ENCODE results near the gene CLDN7.
A peak's percentile ranks its signal among the peaks of the same experiment; 100 is the strongest.
"Not testable (repeated sequence)": the region's sequence is repeated elsewhere in the genome, so short reads cannot be mapped to it uniquely, and the experiment has no call there.

Gene CLDN7

DNA sequence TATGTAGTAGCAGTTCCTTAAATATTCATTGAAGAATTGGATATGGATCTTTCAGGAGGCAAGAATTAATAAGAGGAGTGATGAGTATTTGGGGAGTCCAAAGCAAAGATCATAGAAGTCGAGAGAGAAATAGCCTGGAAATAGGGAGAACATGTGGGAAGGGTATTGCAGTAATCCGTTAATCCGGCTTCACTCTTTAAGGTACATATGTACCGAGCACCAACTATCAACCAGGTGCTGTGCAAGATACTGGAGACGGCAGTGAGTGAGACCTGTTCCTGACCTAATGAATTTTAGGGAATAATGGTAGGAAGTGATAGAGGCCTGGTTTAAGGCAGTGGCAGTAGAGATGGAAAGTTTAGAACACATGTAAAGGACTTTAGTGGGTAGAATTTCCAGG lies 9.2 kb downstream of the CLDN7 start:
- no peak for DNase-seq (ENCODE audit: low read depth)

DNA sequence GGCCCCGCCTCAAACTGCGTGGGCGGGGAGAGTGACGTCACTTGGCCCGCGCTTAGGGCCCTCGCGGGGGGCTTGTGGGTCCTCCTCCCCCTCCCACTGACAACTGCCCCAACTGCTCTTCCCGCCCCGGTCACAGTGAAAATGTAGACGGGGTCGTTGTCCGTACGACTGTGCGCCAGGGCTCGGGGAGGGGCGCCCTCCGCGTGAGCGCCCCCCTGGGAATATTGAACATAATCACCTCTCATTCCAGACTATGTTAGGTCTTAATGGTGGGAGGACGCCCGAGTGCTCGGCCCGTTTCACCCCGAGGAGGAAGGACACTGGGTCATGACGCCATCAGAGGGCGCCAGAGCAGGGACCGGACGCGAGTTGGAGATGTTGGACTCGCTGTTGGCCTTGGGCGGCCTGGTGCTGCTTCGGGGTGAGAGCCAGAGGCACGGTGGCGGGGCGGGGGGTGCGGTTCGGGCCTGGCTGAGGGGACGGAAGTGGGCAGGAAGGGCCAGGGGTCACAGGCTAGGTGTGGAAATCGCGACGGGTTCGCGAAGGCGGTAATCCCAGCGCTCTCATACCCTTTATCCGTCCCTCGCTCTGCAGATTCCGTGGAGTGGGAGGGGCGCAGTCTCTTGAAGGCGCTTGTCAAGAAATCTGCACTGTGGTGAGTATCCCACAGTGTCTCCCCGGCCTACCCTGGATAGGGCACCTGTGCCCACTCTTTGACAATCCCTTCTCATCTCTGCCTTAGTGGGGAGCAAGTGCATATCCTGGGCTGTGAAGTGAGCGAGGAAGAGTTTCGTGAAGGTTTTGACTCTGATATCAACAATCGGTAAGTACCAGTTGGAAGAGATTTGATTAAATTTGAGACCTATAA lies 9.9 kb downstream of the CLDN7 start, which contains the start of gene ELP5:
ELP5 (plus strand) TSS at position 40 of the 868 bp plus-strand sequence; CDS start at position 376, 336 bp downstream.
- peak; percentile 72 for DNase-seq (ENCODE audit: low read depth)

DNA sequence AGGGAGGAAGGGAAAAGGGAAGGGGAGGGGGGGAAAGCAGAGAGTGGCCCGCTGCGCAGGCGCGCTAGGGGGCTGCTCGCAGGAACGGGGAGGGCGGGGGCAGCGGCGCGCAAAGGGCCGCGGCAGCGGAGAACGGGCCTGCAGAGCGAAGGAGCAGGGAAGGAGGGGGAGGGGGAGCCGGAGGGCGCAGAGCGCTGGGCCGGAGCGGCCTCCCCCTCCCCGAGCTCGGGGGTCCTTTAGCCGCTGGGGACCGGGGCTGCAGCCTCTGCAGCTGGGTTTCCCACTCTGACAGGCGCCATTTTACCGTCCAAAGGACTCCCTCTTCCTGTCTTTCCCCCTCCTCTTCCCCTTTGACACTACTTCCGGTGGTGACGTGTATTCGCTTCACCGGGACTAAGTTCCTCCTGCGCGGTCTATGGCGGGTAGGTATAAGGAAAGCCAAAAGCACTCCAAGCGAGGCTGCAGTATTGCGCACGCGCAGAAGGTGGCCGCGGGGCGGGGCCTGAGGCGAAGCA lies 10.6 kb downstream of the CLDN7 start, which contains the start of gene CTDNEP1:
CTDNEP1 (minus strand) TSS at position 74 of the 515 bp plus-strand sequence. CDS start 438 bp downstream, outside the sequence.
- DNase-seq (ENCODE audit: low read depth) = peak; percentile 100

DNA sequence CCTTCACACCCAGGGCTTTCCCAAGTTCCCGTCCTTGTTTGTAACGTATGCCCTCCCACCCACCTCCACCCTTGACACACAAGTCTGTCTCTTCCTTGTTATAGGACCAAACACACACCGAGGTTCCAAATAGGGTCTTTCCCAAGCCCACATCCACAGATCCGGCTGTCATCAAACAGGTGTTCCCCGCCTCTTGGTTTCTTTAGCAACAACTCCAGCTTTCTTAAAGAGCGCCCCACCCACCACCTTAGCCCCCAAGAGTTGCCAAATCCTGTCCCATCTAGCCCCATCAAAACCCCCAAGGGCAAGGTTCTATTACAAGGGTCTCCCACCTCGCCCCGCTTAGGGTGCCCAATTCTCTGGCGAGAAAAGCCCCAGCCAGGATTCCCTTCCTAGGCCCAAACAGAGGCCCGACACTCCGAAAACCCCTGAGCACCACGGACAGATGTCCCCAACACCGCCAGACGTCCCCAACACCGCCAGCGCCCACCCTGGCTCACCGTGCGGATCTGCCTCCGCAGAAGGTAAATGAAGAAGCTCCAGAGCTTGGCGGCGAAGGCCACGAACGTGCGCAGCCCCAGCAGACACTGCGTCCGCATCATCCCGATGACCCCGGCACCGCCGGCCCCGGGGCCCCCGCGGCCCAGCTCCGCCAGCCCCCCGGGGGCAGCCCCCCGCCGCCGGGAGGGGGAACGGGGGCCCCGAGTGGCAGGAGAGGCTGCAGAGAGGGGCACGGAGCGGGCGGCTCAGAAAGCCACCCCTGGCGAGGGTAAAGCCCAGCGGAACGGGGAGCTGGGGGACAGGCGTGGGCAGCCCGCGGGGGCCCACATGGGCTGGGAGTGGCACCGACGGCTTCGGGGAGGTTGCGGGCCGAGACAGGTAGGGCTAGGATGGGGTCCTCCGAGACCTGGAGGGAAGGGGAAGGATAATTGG lies 11.3 kb downstream of the CLDN7 start:
- DNase-seq (ENCODE audit: low read depth) = no peak

DNA sequence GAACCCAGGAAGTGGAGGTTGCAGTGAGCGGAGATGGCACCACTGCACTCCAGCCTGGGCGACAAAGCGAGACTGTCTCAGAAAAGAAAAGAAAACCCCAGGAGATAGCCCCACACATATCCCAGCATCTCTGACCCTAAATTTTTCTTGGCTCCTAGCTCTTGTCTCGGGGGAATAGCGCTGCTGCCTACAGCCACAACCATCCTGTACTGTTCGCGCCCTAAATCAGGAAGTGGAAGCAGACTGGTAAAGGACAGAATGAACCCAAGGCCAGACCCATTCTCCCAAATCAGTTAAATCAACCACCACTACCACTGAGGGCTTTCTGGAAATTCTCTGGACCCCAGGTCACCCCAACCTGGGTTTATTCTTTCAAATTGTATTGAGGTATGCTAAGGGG lies 12.4 kb downstream of the CLDN7 start:
- no peak for DNase-seq (ENCODE audit: low read depth)

DNA sequence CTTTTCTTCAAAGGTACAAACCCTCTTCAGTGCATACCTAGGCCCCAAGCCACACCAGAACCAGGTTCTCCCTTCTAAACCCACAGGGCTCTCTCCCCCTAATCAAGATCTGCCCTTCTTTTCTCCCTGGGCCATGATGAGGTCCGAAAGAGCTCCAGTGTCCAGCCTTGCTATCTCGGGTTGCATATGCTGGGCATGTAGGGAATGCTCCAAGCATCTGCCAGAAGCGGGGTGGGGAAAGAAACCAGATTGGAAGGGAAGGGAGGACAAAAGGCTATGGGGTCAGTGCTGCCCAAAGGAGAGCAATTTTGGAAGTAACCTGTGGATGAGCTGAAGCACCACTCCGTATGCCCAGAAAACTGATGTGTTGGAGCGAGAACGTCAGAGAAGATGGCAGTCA lies 13.1 kb downstream of the CLDN7 start:
- DNase-seq (ENCODE audit: low read depth) = no peak

DNA sequence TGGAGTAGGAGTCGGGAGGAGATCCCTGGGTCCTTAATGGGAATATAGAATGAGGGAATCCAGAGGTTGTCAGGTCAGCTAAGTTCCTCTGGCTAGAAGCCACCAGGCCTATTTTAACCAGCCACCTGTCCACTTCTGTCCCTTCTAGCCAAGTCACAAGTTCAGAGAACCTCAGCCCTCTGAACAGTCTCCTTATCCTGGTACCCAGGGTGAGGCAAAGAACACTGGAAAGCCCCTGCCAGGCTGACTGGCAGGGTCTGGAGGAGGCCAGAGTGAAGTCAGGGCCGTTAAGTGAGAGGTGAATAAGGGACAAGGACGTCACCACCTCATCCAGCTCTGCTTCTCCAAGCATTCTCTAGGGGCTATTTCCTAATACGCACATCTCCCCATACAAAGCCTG lies 13.5 kb downstream of the CLDN7 start:
- DNase-seq (ENCODE audit: low read depth) = no peak

DNA sequence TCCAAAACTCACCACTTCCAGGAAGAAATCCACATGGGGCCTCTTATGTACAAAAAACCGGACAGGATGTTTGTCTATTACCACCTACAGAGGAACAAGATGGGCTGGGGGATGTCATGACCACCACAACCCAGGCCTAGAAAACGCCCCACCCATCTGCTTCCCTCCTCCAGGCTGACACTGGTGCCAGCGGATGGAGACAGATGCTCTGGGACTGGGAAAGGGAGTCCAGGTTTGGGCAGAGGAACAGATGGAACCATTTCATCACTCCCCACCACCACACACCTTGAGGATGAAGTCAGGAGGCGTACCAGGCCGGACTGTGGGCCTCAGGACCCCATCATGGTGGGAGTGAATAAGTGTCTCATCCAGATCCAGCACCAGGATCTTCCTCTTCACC lies 15.5 kb downstream of the CLDN7 start:
- no peak for DNase-seq (ENCODE audit: low read depth)

DNA sequence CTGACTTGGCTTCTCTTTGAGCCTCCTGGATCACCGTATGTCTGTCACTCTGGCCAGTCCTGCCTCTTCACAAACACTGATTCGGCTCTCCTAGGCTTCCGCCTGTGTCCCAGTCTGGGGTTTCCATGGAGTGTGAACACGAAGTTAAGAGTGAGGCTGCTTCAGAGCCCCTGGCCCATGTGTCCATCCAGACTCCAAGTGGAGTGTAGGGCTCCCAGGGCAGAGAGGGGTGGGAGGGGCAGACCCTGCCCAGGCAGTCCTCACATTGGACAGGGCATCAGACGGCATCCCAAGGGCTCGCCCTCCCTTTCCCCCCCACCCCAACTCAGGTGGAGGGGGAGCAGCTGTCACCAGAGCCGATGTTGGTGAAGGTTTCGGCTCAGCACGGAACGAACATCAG lies 18.4 kb downstream of the CLDN7 start:
- DNase-seq (ENCODE audit: low read depth) = not testable (repeated sequence)

DNA sequence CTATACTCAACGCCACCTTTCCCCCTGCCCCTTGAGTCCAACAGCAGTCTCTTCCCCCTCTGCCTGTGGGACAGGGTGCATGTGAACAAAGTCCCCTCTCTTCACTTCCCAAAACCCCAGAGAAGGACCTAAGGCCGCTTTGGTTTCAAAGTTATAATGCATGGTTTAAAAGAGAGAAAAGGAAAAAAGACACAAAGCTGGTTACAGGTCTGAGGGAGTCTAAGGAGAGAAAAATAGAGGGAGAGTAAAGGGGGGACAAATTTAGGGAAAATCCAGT lies 18.9 kb downstream of the CLDN7 start:
- no peak for DNase-seq (ENCODE audit: low read depth)

DNA sequence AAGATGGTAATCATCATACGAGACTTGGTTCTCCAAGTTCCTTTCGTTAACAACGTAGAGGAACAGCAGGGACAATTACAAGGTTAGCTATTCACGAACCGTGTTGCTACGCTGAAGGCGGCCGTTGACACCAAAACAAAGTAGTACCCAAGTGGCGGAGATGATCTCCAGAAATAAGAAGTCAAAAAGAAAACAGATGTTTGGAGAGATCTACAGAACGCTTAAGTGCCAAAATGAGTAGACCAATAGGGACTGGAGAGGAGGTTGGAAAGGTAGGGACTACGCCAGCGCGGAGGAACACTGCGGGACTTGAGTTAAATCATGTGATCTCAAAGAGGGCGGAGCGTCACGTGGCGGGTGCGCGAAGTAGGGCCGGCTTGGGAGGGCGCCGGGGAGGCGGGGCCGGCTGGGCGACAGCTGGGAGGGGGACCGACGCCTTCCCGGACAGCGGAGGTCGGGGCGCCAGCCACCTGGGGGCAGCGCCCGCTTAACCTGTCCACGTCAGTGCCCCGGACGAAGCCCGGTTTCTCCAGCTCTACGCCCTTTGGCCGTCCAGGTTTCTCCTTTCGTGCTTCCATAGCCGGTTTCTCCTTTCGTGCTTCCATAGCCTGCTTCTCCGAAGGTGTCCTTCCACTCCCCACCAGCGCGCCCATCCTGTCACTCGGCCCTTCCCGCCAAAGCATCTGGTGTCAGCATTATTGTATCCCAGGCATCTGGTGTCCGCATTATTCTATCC lies 19.4 kb downstream of the CLDN7 start:
- peak; percentile 77 for DNase-seq (ENCODE audit: low read depth)

DNA sequence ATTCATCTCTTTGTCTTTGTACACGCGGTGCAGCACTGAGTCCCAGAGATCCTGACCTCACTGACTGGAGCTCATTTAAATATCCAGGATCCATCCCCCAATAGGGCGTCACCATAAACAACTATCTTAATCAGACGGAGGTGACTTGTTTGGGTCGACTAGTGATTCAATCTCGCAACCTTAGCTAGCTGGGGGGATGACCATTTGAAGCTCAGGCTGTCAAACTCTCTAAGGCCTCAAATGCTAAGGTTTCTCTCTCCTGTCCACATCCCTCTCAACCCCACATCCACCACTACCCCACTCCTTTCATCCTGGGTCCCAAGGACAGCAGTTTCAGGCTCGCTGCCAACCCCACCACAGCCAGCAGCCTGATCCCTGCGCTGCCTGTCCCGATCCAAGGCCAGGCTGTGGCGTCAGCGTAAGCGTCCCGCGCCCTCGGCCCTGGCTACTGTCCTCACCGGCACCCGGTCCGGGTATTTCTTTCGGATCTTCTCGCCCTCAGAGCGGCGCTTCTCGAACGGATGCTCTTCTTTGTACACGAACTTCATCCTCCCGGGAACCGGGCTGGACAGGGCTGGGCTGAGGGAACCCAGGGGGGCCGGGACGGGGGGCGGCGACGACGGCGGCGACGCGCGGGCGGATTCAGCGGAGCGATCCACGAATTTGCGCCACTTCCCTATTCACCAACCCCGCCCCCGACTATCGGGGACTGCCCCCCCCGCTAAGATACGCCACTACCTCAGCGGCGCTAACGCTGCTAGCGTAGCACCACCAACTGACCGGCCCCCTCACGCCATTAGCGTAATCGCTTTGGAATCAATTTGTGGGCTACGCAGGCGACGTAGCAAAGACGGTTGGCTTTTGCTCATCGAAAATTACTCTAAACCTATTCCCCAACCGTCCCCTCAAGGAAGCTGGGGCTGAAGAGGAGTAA lies 20.2 kb downstream of the CLDN7 start, which contains the start of gene GABARAP:
GABARAP (minus strand) TSS at position 667 of the 934 bp plus-strand sequence; CDS start at position 548, 119 bp downstream.
- peak; percentile 86 for DNase-seq (ENCODE audit: low read depth)

DNA sequence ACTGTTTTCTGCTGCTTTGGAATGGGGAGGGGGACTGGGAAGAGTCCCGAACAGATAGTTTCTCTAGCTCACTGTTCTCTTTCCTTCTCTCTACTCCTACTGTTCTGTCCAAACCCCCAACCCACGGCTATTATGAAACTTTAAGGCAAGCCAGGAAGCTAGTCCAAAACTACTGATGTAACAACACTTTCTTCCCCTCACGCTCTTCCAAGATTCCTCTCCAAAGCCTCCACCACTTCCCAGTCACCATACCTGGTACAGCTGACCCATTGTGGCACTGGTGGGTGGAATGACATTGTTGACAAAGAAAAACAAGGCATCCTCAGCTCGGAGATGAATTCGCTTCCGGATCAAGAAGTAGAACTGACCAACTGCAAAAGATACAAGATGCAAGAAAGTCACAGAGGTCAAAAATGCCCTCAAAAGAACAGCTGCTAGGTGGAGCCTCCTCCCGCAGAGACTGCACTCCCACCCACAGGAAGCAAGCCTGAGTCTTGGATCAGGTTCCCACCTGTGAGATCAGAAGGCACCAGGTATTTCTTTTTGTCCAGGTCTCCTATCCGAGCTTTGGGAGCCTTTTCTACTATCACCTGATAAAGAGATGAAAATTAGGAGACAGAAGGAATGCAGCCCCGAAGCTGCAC lies 21.1 kb downstream of the CLDN7 start:
- no peak for DNase-seq (ENCODE audit: low read depth)

DNA sequence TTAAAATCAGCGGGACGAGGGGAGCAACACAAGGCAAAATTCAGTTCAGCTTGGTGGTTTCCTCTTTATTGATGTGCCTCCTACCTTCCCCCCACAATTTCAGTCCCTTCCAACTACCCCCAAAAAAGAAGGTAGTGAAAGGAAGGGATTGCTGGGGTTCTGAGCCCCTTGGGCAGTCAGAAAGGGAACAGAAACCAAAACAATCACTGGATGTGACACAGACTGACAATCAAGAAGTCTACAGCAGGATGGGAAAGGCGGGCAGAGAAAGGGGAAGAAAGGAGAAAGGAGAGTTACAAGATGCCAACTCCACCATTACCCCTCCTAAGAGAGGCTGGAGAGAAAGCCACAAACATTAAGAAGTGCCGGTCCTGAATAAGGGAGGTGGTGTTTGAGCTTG lies 21.9 kb downstream of the CLDN7 start:
- DNase-seq (ENCODE audit: low read depth) = no peak

DNA sequence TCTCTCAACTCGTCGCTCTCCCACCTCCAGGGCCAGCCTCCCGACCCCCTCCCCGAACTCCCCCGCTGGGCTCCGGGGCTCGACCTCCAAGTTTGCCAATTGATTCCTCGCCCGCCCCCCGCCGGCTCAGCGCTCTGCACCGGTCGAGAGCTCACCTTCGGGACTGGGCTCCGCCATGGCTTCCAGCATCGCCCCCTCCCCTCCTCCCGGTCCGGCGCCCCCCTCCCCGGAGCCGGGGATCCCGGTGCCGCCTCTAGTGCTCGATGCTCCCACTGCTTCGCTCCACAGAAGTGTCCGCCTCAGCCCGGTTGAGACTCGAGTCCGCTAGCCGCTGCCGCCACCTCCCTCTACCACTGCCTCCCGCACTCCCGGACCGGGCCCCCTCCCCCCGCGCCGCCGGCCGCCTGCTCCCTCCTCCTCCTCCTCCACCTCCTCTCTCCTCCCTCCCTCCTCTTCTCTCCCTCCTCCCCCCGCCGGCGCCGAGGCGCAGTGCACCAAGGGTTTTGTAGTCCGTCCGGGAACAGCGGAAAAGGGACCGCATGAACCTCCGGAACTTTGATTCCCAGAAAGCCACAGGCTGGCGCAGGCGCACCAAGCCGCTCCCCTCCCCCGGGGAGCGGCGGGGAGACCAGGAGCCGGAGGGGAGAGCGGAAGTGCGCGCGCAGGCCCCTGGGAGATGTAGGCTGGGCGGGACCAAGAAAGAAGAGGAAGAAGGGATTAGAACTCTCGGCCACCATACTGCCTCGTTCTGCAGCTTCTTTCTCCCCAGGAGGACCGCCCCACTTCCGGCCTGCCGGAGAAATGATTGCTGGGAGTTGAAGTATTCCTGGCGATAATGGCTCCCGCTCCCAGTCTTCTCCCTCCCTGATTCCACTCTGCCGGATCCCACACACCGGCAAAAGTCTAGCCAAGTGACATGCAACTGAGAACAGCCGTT lies 22.9 kb downstream of the CLDN7 start, which contains the start of gene PHF23:
PHF23 (minus strand) TSS at position 367 of the 937 bp plus-strand sequence; CDS start at position 189, 178 bp downstream.
- peak; percentile 91 for DNase-seq (ENCODE audit: low read depth)

DNA sequence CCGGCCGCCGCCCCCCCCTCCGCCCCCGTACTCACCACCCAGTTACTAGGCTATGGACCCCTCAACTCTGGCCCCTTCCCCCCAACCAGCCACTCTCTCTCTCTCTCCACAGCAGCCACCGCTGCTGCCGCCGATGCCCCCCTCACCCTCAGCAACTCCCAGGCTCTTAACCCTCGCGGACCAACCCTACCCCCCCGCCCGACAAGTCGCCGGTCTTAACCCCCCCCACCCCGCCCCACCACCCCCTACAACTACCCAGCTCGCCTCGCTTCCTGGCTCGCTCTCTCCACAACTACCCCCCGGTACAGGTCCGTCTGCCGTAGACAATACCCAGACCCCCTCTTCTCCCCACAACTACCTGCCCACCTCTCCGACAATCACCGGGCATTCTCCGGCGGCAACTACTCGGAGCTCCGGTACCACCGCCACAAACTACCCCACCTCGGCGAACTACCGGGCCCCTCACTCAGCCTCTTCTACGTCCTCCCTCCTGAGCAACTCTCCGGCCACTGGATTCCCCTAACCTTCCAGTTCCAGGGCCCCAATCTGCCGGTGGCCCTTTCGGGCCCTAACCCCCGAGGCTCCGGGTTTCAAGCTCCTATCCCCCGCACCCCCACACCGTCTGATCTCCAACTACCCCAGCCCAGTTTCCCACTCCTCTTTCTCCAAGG lies 23.7 kb downstream of the CLDN7 start:
- DNase-seq (ENCODE audit: low read depth) = no peak

DNA sequence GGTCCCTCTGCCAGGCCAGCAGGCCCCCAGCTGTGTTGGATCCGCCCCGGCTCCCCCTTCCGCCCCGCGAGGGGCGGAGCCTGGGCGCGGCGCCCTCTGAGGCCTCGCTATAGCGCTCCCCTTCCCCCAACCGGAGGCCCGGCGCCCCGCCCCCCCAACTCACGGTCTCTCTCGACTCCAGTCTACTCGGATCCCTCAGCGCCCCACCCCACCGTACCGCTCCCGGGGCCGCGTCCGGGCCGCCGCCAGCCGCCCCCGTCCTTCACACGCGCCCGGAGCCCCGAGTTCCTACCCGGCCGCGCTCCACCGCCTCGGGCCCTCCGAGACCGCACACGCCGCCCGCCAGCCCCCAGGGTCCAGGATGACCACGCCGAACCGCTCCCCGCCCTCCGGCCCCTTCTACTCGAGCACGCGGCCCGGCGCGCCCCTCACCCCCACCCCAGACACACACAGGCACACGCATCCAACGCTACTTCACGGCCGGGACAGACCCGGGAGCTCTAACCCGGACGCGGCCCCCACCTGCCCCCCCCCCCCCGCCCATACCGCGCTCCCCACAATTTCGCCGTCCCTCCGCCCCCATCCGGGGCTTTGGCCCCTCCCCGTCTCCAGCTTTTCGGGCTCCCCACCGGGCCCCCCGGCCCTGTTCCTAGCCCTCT lies 24.4 kb downstream of the CLDN7 start:
- DNase-seq (ENCODE audit: low read depth) = peak; percentile 75

DNA sequence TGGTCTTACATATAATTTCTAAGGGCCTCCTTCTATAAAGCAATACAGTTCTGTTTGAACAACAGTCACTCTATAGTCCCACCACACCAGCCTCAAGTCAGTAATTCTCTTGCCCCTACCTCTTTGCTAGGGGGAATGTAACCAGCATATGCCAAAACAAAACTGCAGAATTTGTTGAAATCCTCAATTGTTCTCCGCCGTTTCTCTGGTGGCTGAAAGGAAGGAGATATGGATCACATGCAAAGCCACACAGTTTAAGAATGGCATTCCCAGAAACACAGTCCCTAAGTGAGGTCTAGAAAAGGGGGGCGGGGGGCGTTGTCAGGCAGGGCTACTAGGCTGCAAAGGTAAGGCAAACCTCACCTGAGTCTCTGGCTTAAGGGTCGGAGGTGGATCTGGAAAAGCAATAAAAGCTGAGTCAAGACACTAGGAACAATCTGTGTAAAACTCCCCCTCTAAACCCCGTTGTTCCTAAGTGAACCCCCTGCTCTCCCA lies 25.0 kb downstream of the CLDN7 start:
- DNase-seq (ENCODE audit: low read depth) = no peak

Measured in stimulated activated CD8-positive, alpha-beta memory T cell treated with anti-CD3 and anti-CD28 coated beads, Interleukin-15, amount 100 ng/mL, for 24 hours (primary cell).